CMK (cell line): ENCODE measurements around the gene TXNDC11.

Experiments used
- DNase-seq: peaks from one replicate; pipeline ENCODE4 v3.0.0-alpha.2; 2010; ENCODE audit warnings: low read depth

Gene TXNDC11

DNA sequence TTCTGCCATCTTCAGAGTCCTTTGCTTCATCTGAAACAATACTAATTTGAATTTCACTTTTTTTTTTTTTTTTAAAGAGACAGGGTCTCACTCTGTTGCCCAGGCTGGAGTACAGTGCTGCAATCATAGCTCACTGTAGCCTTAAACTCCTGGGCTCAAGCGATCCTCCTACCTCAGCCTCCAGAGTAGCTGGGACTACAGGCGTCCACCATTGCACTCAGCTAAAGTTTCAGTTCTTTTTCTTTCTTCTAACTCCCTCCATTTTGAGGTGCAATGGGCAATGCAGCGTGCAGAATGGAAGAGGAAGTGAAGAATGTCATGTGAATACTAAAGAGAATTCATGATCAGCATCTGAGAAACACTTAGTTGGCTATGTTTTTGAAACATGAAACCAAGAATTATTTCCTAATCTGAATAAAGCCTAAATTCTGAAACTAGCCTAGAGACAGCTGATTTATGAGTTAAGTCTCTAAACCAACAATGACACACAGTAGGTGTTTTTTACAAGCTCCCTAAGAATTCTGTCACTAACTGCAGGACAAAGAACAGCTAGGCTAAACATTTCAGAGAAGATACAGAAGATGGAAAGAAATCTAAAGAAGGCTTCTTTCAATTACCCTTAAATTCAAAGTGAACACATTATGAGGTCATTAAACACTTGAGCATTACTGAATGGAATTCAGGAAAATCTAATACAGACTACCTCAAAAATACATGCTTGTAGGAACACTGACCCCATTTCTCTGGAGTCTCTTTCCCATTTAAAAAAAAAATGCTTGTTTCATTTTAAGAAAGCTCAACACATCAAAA is 53.4 kb downstream of the TXNDC11 start:
- no peak for DNase-seq

DNA sequence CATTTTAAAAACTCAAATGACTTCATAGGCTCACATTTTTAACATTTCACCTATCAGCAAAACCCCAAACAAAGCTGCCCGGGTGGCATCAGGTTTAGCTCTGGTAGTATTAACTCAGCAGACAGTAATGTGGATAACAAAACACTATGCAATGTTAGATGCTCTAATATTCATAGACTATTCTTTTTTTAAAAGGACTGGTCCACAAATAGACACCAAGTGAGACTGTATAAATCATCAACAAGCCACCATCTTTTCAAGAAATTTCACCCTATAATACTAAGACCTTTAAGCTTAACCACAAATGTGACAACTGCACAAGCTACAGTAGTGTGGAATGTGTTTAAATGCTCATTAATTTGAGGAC is 54.2 kb downstream of the TXNDC11 start:
- no peak for DNase-seq

DNA sequence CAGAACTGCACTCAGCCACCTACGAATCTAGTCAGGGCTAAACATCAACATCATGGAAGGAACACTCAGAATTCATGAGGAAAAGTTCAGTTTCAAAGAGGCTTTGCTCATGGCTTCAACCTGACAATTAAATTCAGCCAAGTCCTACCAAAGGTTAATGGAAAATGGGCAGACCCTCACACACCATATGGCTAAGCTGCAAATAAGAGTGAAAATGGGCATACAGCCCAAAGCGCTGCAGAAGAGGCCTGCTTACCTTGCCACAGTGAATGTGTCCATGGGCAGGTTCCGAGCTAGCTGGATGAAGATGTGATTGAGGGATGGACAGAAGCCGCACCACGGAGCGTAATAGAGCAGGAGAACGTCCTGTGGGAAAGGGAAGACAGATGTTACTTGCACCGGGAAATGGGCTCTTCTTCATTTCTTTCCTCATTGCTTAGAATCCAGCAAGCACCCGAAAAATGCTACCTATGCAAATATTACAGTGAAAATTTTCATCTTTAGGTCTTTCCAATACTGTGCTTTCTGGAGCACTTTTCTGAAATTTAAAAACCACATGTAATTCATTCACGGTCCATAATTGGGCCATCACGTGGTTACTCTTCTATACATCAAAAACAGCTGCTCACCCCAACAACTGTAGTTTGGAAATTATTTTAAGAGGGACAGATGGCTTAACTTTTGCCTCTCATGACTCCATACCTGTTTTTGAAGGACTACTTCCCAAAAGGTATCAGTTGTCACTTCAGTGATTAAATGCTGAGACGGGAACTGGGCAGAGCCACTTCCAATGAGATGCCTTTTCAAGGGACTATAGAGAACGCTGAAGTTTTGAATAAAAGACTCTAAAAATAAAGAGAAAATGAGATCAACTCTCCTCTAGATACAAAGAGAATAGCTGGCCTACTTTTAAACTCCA is 54.8 kb downstream of the TXNDC11 start:
- no peak for DNase-seq

DNA sequence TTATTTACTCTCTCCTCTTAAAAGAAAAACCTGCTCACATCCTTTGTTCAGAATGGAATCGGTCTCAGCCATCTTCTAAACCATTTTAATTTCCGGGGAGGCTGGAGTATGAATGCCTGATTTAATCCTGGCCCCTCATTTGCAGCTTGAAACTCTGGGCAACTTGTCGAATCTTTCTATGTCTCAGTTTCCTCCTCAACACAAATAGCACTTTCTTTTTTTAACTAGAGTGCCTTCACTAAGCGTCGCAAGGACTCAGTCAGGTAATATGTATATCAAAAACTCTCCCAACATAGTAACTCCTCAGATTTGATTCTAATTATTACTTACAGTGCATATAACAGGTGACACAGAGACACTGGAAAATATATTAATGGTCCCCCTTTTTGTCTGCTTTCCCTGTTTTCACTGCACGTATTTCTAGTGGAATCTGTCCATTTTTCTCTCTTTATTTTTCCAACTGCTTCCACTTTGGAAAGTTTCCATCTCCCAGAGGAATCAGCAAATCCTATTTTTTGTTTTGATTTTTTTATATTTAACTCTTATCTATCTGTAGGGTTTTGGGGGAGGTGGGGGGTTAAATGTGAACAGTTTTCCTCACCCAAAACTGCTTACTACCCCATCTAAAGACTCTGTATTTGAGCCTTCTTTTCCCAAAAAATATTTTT is 55.8 kb downstream of the TXNDC11 start:
- no peak for DNase-seq

DNA sequence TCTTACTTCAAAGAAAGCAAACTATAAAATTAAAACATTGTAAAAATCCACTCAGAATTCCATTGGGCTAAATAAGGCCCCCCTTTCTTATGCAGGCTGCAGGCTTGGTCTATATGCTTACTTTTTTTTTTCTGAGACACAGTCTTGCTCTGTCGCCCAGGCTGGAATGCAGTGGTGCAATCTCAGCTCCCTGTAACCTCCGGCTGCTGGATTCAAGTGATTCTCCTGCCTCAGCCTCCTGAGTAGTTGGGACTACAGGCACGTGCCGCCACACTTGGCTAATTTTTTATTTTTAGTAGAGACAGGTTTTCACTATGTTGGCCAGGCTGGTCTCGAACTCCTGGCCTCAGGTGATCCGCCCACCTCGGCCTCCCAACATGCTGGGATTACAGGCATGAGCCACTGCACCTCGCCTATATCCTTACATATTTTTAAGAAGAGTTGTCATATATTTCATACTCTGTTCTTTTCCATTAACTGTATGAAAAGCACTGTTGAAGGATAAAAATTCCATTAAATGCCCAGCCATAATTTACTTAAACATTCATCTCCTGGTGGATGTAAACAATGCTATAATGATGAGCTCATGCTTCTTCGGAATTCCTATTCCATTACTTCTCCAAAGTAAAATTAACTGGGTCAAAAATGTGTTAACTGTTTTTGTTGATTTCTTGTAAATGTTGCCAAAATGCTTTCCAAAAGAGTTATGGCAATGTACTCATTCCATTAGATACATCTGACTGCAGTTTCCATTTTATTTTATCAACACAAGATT is 56.6 kb downstream of the TXNDC11 start:
- no peak for DNase-seq

DNA sequence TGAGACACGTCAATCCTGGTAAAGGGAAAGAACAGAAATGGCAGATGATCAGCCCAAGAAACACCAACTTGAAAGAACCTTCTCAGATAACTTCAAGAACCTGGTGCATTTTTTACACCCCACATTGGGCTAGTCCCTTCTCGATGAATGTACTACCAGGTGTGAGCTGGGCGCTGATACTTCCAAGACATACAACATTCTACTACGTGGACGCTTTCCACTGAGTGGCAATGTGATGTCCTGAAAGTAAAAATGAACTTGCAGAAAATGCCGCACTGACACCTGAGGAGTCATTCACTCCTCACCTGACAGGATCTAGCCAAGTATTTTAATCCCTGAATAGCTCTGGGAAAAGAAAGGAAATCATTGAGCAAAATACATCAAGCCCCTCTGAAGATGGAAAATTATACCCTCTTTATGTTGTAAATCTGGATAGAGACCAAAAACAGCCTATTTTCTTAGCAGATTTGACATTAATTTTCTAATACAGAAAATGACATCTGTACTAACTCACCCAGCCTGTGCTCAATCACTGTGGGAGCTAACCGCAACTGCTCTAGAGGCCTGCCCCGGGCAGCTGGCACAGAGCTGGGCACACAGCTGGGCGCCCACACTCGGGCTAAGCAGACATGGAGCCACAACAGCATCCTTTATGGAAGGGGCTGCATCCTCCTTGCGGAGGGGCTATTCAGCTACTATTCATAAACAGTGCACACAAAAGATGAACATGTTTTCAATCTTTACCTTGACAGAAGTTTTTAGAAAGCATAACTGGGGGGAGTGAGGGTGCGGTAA is 58.2 kb downstream of the TXNDC11 start:
- DNase-seq = no peak

DNA sequence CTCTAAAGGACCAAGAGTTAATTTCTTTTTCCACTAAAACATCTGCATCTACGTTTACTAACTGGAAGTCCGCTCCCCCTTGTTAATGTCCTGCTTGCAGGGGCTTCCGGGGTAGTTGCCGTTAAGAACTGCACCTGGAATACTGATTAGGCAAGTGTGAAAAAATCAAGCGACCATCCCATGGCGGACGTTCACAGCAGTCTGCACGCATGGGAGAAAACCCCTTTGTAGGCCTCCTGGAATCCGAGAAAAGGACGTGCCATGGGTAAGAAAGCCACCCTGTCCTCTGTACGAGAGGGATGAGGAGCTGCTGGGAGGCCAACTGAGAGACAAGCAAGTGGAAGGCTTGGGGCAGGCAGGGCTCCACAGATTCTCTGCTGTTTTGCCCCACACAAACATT is 59.5 kb downstream of the TXNDC11 start:
- no peak for DNase-seq

DNA sequence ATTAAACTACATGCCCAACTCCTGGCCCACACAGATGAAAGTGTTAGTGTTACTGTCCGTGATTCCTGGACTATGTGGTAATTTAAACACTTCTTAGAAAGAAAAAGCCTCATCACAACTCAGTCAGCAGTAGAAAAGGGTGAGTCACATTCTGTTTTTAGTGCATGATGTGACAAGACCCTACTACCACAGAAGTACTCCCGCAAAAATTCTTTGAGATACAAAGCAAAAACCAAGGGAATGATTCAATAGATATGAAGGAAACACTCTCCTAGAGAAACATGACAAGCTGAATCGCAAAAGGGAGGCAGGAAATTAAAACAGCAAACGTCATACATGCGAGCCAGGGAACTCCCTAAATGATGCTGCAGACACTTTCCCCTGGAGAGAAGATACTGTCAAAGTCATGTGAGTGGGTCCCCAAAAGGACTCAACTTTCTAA is 60.0 kb downstream of the TXNDC11 start:
- no peak for DNase-seq

DNA sequence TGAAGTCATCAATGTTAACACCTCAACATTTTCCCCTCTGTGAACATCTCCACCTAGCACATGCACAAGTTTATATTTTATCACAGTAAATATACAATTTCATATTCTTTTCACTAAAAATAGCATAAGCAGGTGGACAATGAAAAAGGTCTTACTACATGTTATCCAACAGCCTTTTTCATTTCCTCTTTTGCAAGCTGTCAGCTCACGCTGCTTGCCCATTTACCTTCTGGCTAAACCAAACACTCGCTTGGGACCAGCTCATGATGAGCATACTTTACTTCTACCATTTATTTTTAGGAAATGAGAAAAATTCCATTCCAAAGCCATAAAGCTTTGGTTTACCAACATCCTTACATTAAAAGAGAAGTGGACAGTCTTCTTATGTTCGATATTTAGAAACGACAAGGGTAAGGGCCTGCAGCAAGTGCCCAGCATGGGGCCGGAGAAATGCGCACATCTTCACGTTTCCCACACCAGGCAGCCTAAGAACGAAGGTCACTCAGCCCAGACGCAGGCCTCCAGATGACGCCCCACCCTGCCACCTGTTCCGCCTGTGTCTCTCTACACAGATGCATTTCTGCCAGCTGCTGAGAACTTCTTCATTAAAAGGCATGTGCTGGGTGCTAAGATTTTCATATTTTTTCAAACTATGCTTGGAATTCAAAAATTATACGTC is 60.5 kb downstream of the TXNDC11 start:
- no peak for DNase-seq

DNA sequence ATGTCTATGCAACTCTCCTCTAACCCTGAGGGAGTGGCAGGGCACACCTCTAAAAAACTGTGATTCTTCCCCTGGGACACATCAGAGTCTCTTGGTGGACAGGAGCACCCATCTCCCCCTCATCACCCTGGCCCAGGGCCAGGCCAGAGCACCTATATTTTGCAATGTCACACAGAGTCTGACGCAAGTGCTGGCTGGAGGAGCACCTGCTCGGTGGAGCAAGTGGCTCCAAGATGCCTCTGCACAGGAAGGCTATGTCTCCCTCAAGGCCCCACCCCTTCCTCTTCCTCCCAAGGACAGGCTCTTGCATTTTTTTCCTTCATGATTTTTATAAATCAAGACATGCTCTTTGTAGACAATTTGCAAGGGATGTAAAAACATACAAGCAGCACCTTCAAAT is 61.1 kb downstream of the TXNDC11 start:
- no peak for DNase-seq

DNA sequence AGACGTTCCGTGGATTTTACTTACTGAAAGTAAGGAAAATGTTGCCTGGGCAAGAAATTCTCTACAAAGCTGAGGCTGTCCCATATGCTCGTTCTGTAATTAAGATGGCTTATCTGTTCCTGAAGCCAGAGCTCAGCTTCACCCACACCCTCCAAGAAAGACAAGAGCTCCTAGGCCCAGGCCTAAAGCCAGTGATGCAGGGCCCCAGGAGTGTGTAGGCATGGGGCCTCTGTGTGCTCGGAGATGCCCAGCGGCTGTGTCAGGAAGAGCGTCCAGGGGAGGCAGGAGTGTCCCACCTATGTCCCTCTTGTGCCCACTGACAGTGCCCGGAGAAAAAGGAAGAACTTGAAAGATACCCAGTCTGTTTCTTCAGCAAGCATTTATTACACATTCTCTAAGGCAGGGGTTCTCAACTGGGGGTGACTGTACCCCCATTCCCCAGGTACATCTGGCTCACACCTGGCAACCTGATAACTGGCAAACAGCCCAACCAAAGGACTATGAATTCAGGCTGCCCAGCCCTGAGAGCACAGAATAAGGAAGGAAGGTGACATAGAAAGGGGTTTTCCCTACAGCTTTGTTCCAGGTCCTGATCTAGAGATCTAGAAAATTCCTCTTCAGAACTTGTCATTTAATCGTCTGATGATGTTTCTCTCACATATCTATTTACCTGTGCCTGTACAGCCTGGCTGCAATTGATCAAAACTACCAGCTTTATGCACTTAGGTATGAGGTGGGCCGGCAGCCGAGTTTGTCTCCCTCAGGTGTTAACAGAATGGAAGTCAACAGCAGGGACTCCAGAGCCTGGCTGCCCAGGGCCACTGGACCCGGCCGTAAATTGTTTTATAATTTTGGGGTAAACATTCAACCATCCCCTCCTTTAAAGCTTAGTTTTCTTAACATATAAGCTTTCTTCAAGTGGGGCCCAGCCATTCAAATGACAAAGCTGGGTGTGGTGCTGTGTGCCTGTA is 62.4 kb downstream of the TXNDC11 start:
- DNase-seq = no peak

DNA sequence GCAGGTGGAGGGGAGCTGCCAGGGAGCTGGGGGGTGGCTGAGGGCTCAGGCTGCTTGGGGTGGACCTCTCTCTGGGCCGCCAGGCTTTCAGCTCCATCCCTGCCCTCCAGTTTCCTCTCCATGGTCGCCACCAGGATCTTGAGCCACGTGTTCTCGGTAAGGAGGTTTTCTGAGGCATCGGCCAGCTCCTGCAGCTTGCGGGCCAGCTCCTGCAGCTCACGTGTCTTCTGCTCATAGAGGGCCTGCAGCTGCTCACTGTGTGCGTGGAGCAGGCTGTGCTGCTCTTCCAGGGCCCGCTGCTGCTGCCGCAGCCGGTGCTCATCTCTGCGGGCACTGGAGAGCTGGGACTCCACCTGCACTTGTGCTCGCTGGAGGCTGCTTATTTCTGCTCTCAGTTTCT is 63.4 kb downstream of the TXNDC11 start:
- no peak for DNase-seq

DNA sequence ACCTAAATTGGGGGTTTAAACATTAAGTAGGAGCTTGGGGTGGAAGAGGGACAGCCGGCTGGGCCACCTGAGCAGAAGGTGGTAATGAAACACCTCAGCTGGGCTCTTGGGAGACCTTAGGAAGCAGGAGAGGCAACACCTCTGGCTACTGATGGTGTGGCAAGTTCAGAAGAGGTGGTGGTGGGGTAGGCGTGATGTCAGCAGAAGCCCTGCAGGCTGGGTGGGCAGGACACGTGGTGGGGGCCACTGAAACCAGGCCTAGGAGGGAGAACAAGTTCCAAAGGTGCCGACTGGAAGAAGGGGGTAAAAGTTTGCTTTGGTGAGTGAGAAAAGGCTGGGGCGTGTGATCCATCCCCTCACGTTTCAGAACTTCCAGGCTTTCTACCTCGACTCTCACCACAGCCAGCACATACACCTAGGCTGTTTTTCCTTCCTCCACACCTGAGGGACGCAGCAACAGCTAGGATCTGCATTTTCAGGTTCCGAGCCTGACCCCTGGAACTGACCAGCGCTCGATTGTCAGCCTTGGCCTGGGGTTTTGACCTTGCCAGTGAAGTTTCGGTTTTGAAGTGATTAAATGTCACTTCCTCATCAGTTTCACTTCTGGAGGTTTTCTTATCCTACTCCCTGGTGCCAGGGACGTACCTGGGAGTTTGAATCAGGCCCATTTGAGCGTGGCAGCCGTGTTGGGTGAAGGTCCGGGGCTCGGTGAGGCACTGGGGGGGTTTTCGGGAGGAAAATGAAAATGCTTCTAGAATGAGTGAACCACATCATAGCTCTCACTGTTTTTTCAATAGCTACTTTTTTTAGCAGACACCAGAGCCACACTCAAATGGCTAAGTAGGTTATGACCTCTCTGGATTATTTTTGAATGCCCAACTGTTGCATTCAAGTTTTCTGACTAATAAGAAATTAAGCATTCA is 64.4 kb downstream of the TXNDC11 start:
- DNase-seq = no peak

DNA sequence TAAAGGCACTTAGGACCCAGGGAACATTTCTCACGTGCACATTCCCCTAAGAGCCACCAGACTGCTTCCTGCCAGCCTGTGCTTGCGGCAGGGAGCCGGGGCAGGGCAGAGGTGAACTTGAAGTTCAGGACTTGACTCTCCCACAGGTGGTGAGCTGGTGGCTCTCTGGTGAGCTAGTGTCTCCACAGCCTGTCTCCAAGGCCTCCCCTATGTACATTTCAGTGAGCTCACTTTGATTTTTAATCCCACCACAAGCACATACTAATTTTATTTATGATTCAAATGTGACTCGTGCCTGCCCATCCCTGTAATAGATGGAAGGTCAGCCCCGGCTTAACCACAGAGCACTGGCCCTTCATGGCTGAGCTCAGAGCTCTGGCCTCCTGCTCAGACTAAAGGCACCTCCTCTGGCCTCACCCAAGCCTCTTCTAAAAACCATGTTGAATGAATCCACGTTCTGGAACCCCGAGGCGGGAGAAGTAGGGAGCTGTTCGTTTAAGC is 65.2 kb downstream of the TXNDC11 start:
- no peak for DNase-seq

DNA sequence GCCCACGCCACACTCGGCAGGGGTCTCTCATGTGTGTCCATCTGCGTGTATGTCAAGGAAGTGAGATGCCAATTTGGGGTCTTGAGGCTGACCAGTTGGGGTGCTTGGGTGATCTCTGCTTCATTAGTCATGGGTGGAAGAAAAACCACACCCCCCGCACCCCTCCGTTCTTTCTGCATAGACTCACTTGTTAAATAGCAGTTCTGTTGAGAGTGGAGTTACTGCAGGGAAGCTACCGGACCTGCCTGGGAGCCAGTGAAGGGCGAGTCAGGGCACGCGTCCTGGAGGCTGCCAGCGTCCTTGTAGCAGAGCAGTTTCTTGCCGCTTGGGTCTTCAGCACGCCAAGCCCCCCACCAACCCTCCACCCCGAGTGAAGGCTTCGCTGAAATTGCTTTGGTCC is 65.9 kb downstream of the TXNDC11 start:
- no peak for DNase-seq

DNA sequence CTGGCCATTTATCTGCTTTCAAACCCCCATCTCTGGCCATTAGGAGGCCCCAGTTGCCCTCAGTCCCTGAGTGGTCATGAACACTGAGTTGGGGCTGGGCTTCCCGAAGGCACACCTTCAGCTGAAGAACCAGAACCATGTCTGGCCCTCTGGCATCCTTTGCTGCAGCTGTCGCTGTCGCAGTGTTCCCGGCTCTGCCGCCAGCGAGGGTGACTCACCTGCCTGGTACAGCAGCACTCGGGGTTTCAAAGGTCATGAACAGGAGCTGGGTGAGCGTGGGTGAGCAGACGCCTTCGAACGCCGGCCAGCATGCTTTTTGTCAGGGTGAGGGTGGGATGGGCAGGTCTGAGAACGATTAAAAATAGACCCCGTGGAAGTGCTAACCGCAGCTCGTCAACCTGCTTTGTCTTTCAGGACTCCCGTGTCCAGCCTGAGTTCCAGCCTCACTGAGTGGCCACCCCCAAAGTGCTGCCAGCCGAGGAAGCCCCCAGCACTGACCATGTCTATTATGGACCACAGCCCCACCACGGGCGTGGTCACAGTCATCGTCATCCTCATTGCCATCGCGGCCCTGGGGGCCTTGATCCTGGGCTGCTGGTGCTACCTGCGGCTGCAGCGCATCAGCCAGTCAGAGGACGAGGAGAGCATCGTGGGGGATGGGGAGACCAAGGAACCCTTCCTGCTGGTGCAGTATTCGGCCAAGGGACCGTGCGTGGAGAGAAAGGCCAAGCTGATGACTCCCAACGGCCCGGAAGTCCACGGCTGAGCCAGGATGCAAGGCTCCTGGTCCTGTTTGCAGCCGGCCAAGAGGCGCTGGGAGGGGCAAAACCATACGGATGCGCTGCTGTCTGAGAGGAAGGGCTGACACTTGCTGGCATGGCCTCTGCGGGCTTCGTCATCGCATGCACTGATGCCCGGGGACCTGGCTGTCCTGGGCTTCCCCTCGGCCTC is 66.8 kb downstream of the TXNDC11 start:
- DNase-seq = no peak
